HG02943 (cell line): ENCODE measurements around the gene LRRFIP2.

Experiments
- ATAC-seq: cut with Tn5 transposase; IDR thresholded peaks from one replicate; pipeline ENCODE4 v1.9.1; 2021; ENCODE audit warnings: mild to moderate bottlenecking, low read depth, moderate library complexity; ENCODE audit not compliant: unreplicated experiment

Gene LRRFIP2

GRCh38 chr3:37118163-37118562, 56.2 kb downstream of the LRRFIP2 start:
- no peak for ATAC-seq

- ATAC-seq = no peak
Measured at GRCh38 chr3:37117548-37117947, 56.8 kb downstream of the LRRFIP2 start.

GRCh38 chr3:37116998-37117397, 57.4 kb downstream of the LRRFIP2 start:
- ATAC-seq = no peak

GRCh38 chr3:37115446-37115845, 58.9 kb downstream of the LRRFIP2 start:
- no peak for ATAC-seq

- ATAC-seq = no peak
Measured at GRCh38 chr3:37114251-37115145, 59.9 kb downstream of the LRRFIP2 start.

GRCh38 chr3:37112987-37113386, 61.4 kb downstream of the LRRFIP2 start:
- no peak for ATAC-seq

- ATAC-seq = no peak
Measured at GRCh38 chr3:37111199-37111598, 63.2 kb downstream of the LRRFIP2 start.

- no peak for ATAC-seq
Measured at GRCh38 chr3:37107846-37108245, 66.5 kb downstream of the LRRFIP2 start.

- ATAC-seq = no peak
Measured at GRCh38 chr3:37103103-37103808, 71.1 kb downstream of the LRRFIP2 start.

- no peak for ATAC-seq
Measured at GRCh38 chr3:37100411-37100810, 74.0 kb downstream of the LRRFIP2 start.

- ATAC-seq = no peak
Measured at GRCh38 chr3:37099469-37099868, 74.9 kb downstream of the LRRFIP2 start.

- no peak for ATAC-seq
Measured at GRCh38 chr3:37098884-37099283, 75.5 kb downstream of the LRRFIP2 start.

GRCh38 chr3:37097776-37098175, 76.6 kb downstream of the LRRFIP2 start:
- ATAC-seq = no peak

- no peak for ATAC-seq
Measured at GRCh38 chr3:37096975-37097374, 77.4 kb downstream of the LRRFIP2 start.

- ATAC-seq = no peak
Measured at GRCh38 chr3:37096288-37096687, 78.1 kb downstream of the LRRFIP2 start.

GRCh38 chr3:37094636-37095035, 79.7 kb downstream of the LRRFIP2 start:
- ATAC-seq = no peak

GRCh38 chr3:37093481-37093880, 80.9 kb downstream of the LRRFIP2 start:
- ATAC-seq = no peak

GRCh38 chr3:37092484-37092883, 81.9 kb downstream of the LRRFIP2 start:
- ATAC-seq = no peak

GRCh38 chr3:37087870-37088269, 86.5 kb downstream of the LRRFIP2 start:
- no peak for ATAC-seq

- no peak for ATAC-seq
Measured at GRCh38 chr3:37086918-37087317, 87.5 kb downstream of the LRRFIP2 start.

- ATAC-seq = no peak
Measured at GRCh38 chr3:37082317-37082716, 92.1 kb downstream of the LRRFIP2 start.

GRCh38 chr3:37075955-37076354, 98.4 kb downstream of the LRRFIP2 start:
- no peak for ATAC-seq
